Erythroblast (primary cell): ENCODE measurements around the gene VSX1.

Source experiments
- DNase-seq, 2 experiments: peaks; one replicate each; lab custom pipeline; 2025; lab: John Stamatoyannopoulos, UW
- GATA1 ChIP-seq: IDR thresholded peaks from 2 replicates; pipeline ENCODE4 v1.6.1; 2011; ENCODE audit warnings: low read depth, mild to moderate bottlenecking, control low read depth, low read length, moderate library complexity
- POLR2A ChIP-seq: IDR thresholded peaks from 2 replicates; pipeline ENCODE4 v1.6.1; 2011; ENCODE audit warnings: mild to moderate bottlenecking, low read length

The VSX1 gene

DNA sequence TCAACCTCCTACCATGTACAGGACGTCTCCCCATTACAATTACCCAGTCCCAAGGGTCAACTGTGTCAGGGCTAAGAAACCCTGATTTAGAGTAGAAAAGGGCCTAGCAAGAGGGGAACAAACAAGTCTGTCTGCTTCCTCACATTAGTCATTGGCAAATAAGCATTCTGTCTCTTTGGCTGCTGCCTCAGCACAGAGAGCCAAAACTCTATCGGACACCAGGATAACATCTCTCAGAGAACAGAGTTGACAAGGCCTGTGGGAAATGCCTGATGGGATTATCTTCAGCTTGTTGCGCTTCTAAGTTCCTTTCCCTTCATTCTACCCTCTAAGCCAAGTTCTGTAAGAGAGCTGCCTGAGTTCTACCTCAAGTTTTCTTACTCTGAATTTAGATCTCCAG lies 19.0 kb upstream of the VSX1 start:
- DNase-seq: no peak
- TF ChIP-seq GATA1 (no peak), POLR2A (no peak)

DNA sequence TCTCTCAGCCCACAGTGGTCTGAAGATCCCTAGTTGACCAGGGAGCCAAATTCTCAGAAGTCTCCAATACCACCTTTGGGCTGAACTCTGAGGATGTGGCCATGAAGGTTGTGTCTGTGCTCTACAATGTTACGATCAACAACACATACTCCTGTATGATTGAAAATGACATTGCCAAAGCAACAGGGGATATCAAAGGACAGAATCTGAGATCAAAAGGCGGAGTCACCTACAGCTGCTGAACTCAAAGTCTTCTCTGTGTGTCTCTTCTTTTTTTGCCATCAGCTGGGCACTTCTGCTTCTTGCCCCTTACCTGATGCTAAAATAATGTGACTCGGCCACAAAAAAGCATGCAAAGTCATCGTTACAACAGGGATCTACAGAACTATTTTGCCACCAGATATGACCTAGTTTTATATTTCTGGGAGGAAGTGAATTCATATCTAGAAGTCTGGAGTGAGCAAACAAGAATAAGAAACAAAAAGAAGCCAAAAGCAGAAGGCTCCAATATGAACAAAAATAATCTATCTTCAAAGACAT lies 17.7 kb upstream of the VSX1 start:
- TF ChIP-seq GATA1 (no peak), POLR2A (no peak)
- no peak for DNase-seq

DNA sequence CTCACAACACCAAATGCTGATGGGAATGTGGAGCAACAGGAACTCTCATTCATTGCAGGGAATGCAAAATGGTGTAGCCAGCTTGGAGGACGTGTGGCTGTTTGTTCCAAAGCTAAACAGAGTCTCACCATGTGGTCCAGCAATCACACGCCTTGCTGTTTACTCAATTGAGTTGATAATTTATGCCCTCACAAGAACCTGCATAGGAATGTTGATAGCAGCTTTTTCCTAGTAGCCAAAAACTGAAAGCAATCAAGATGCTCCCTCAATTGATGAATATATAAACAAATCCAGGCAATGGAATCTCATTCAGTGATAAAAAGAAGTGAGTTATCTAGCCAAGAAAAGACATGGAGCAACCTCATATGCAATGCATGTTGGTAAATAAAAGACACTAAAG lies 15.6 kb upstream of the VSX1 start:
- TF ChIP-seq GATA1 (no peak), POLR2A (no peak)
- no peak for DNase-seq

DNA sequence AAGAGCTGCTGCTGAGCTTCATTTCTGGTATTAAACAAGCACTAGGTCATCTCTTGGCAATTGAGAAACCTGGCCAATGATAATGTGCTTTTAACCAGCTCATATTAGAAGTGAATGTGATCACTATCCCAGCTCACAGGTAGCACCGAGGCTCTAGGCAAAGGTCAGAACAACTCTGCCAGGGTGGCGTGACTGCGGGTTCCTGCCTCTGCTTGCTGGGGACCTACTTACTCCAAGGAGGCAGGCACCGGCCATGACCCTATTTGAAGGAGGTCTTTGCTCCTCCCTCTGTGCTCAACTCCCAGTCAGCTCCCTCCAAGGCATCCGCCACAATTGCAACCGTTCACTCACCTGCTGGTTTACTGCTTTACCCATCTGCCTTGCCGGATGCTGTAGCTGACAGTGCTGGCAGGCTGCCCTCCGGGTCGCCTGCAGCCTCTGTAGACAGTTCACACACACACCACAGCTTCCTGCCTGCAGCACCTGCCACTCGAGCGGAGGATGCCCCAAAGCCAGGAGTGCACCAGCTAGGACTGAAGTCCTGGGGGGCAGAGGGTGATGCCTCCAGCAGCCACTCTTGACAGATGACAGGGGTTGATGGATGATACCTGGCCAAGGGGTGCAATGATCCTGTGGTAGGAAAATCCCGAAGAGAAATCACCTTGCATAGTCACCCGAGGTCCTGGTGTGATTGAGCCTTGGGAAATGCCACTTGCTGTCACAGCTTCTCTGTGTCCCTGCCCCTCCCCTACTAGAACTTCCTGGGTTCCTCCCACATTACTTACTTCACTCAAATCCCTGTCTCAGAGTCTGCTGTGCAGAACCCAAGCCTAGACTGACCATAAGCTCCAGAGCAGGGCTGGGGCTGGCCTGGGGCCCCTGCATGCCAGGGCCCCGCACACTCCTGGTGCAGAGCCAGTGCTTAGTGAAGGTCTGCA lies 8.8 kb upstream of the VSX1 start:
- TF ChIP-seq POLR2A (no peak), GATA1 (no peak)
- DNase-seq: no peak

DNA sequence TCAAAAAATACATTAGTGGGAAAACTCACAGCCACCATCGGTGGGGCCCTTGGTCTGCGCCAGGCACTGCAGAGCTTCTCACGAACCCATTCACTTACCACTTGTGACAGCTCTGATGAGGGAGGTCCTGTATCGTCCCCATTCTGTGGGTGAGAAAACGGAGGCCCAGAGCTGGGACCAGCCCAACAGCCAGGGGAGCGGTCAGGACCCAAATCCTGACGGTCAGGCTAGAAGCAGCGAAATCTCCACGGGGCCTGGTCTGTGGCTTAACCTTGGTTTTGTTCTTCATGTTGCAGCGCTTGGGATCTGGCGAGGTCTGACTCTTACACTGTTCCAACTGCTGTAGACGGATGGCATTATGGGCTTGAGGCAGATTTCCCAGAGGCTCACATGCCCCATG lies 7.7 kb upstream of the VSX1 start:
- TF ChIP-seq POLR2A (no peak), GATA1 (no peak)
- no peak for DNase-seq

DNA sequence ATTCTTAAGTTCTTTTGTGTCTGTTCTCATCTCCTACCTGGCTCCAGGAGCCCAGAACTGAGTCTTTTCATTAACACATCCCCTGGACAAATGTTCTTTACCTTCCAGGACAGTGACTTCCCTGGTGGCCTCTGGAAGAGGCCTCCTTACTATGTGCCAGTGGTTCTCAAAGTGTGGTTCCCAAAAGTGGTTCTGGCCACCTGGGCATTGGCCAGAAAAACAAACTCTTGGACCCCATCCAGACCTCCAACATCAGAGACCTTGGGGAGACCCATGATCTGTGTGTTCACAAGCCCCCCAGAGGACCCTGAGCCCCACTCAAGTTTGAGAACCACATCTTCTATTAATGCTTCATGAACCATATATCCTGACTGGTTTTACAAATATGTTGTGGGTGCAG lies 7.2 kb upstream of the VSX1 start:
- DNase-seq: no peak
- TF ChIP-seq POLR2A (no peak), GATA1 (no peak)

DNA sequence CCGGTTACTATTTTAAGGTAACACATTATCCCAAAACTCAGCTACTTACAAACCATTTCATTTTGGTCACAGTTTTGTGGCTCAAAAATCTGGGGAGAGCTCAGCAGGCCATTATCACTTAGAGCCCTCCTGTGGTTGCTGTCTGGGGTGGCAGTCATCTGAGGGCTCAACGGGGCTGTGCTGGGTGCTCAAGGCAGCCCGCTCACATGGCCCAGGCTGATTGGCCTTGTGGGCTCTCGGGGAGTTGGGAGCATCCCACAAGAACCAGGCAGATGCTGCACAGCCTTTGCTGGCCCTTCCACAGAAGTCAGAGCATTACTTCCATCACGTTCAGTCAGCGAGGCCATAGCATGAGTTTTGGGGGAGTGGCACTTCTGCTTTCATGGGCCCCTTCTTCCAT lies 6.3 kb upstream of the VSX1 start:
- TF ChIP-seq POLR2A (no peak), GATA1 (no peak)
- no peak for DNase-seq

DNA sequence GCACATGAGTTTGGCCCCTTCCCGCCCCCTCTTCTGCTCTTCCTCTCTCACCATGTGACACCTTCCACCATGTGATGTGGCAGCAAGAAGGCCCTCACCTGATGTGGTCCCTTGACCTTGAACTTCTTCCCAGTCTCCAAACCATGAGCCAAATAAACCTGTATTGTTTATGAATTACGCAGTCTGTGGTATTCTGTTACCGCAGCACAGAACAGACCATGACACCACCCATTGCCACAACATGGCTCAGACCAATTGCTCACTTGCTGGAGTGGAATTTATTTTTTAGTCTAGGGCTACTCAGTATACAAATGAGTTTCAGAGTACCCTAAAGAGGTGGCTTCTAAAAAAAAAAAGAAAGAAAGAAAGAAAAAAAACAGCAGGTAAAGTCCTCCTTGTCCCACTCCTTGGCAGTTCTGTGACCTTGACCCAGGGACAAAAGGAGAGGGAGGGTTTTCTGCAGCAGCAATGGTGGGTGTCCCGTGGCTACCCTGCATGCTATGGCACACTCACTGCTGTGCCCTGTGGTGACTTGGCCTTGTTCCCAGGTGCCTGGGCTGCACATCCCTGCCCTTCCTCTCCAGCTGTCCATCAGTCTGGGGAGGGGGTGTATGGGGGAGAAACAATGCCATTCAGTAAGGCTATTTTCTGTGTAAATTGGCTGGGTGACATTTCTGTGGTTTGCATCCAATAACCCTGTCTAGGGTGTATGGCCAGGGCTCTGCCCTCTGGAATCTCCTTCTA lies 5.4 kb upstream of the VSX1 start:
- TF ChIP-seq GATA1: no peak
- TF ChIP-seq POLR2A: no peak
- no peak for DNase-seq

DNA sequence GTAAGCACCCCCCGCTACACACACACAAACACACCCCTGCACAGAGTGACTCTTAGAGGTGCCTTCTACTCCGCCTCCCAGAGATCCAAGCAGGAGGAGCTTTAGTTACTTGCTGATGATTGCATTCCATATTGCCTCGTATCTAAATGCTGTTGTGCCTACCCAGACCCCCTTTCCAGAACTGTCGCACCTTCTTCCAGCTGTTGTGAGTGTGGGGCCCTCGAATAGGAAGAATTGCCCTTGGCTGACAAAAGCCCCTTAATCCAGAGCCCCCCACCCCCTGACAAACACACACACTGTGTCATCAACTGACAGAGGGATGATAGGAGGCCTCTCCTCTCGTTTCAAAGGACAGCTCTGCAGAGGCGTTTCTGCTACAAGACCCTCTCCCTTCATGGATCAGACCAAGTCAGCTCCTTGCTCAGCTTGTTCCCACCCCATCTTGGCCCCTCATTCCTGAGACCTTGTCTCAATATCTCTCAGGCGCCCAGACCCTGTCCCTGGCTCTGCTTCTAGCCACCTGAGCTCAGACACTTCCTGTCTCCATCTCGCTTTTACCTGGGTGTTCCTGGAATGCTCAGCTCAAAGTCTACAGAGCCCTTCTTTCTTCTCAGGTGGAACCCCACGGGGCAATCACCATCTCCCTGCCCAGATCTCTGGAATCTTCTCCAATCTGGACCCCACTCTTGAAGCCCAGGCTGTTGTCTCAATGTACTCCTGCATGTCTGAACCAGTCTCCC lies 4.0 kb upstream of the VSX1 start:
- no peak for DNase-seq
- no peak for TF ChIP-seq GATA1
- TF ChIP-seq POLR2A: no peak

DNA sequence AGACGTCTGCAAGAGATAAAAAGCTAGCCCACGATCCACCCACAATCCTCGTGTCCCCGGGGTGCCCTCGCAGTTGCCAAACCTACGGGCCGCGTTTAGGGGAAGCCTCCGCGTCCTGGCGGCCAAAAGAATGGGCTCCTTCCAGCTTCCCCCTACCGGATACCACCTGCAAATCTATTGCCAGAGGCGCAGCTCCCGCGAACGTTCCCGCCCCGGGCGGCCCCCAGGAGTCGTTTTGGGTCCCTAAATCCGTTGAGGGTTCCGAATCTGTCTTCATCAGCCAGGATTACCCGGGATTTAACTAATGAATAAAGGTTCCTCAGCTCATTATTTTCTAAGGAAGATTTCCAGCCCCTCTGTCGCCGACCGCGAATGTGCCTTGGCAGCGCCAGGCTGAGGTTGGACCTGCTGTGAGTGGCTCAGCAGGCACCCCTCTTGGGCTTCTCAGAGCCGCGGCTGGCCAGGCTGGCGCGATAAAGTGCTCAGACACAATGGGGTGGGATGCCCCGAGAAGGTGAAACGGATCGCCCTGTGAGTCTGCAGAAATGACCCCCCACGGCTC lies 2.8 kb upstream of the VSX1 start:
- TF ChIP-seq POLR2A (no peak), GATA1 (no peak)
- DNase-seq: no peak

DNA sequence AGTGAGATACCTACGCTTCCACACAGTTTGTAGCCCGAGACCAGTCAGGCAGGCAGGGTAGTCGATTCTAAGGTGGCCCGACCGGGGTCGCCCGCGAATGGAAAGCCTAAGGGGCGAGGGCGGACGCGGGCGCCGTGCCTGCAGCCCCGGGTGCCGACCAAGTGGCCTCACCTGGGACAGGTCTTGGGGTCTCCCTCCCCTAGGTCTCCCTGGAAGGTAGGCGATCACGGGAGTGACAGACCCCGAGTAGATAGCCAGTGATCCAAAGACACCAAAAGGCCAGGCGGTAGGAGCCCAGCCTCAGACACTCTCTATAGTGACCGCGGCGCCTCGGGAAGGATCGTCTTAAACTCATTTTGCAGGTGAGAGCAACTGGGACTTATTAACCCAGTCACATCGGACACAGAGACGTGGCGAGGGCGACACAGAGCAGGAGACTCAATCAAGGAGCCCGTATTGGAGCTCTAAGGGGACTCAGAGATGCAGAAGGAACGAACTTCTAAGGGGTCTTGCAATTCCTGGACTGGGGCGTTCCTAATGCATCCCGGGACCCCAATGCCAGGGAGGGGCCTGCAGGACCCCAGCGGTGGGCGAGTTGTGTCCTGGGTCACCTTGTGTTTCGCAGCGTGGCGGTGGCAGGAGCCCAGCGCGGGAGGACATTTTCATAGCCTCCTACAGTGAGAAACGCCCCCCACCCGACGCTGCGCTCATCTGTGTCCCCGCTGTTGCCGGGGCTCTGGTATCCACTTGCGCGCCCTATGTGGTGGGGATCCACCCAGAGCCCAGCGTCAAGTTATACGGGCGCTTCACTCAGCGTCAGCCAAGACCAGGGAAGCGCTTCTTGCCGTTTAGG lies 2.1 kb upstream of the VSX1 start:
- DNase-seq: peak in 1 of 2 experiments; percentile 32
- TF ChIP-seq POLR2A: no peak
- TF ChIP-seq GATA1: no peak

DNA sequence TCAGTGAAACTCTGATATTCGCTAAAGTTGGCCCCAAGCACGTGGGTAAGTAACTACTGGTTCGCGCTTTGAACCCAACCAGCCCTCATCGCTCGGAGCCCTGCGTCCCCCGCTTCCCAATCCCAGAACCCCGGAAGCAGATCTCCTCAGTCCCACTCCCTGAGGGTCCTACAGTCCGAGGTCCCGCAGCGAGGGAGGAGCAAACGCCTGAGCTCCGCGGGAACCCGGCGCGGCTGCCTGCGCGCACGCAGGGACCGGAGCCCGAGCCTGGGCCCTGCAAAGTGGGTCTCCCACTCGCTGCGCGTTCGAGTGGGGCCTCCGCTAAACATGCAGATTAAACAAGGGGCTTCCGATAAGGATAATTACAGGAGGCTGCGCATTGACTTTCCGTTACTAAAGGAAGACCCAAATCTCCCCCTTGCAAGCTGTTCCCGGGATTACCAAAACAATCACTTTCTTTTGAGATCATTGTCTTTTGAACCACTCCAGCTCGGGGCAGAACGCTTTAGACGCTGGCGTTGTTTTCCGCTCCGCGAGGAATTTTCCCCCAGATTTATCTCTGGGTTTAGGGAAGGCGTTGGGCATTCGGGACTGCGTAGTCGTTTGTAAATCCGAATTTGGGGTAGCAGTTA lies 1.3 kb upstream of the VSX1 start:
- TF ChIP-seq GATA1 (no peak), POLR2A (no peak)
- DNase-seq: peak in 1 of 2 experiments; percentile 15
